Neutrophil (primary cell): ENCODE results near the gene PLA2G3.
"Not testable (repeated sequence)": the region's sequence is repeated elsewhere in the genome, so short reads cannot be mapped to it uniquely, and the experiment has no call there.

Source experiments
- H3K27ac ChIP-seq: fragments of 200-600 bp; sonication (generic); 2 replicates; pipeline ENCODE4 v1.5.1; 2016; ENCODE audit warnings: mild to moderate bottlenecking, moderate library complexity
- H3K27me3 ChIP-seq: fragments of 200-600 bp; sonication (generic); 2 replicates; pipeline ENCODE4 v1.6.0; 2016; ENCODE audit warnings: mild to moderate bottlenecking
- H3K36me3 ChIP-seq: fragments of 200-600 bp; sonication (generic); 2 replicates; pipeline ENCODE4 v1.5.1; 2017
- H3K4me1 ChIP-seq, 2 experiments: fragments of 200-600 bp in 1 of 2; sonication (generic) in 1 of 2; 1 replicate in 1 of 2; 2 replicates in 1 of 2; pipeline versions ENCODE4 v1.5.1 to v1.6.1; 2013 to 2016; ENCODE audit warnings: low read depth in 1 of 2, low read length in 1 of 2, mild to moderate bottlenecking in 1 of 2, moderate library complexity in 1 of 2; ENCODE audit not compliant: control insufficient read depth in 1 of 2, insufficient read depth in 1 of 2
- H3K4me3 ChIP-seq, 2 experiments: fragments of 200-600 bp in 1 of 2; sonication (generic) in 1 of 2; 1 replicate in 1 of 2; 2 replicates in 1 of 2; pipeline ENCODE4 v1.5.1; 2013 to 2016; ENCODE audit warnings: low read depth in 1 of 2, low read length in 1 of 2, mild to moderate bottlenecking in 1 of 2, moderate library complexity in 1 of 2
- H3K9me3 ChIP-seq: fragments of 200-600 bp; sonication (generic); 2 replicates; pipeline ENCODE4 v1.5.1; 2016
- CTCF ChIP-seq: fragments of 200-600 bp; sonication (generic); IDR thresholded peaks from 2 replicates; pipeline ENCODE4 v1.5.1; 2016; ENCODE audit warnings: antibody characterized with exemption

Gene PLA2G3

GRCh38 chr22:31099841-31100761, 40.2 kb downstream of the PLA2G3 start:
- Histone ChIP-seq H3K27me3 (no peaks in the 10 kb centered on the region), H3K4me1 (no peaks in the 10 kb centered on the region), H3K4me3 (no peak overlapping the region), H3K27ac (no peak overlapping the region), H3K36me3 (peaks cover 44% of the 10 kb centered on the region), H3K9me3 (no peaks in the 10 kb centered on the region)
- no peak for TF ChIP-seq CTCF

GRCh38 chr22:31099386-31099785, 40.9 kb downstream of the PLA2G3 start:
- TF ChIP-seq CTCF = no peak
- no peaks in the 10 kb centered on the region for H3K9me3 ChIP-seq
- H3K36me3 ChIP-seq = peaks cover 49% of the 10 kb centered on the region
- H3K27me3 ChIP-seq = no peaks in the 10 kb centered on the region
- no peak overlapping the region for H3K27ac ChIP-seq
- H3K4me3 ChIP-seq = no peak overlapping the region
- H3K4me1 ChIP-seq = no peaks in the 10 kb centered on the region

GRCh38 chr22:31098632-31099110, 41.6 kb downstream of the PLA2G3 start:
- no peak overlapping the region for H3K4me3 ChIP-seq
- no peak for TF ChIP-seq CTCF
- no peaks in the 10 kb centered on the region for H3K9me3 ChIP-seq
- no peaks in the 10 kb centered on the region for H3K4me1 ChIP-seq
- peaks cover 49% of the 10 kb centered on the region for H3K36me3 ChIP-seq
- no peaks in the 10 kb centered on the region for H3K27me3 ChIP-seq
- no peak overlapping the region for H3K27ac ChIP-seq

- Histone ChIP-seq H3K27ac (no peak overlapping the region), H3K9me3 (no peaks in the 10 kb centered on the region), H3K36me3 (peaks cover 53% of the 10 kb centered on the region), H3K27me3 (no peaks in the 10 kb centered on the region), H3K4me1 (no peaks in the 10 kb centered on the region), H3K4me3 (no peak overlapping the region)
- TF ChIP-seq CTCF = no peak
Observed at GRCh38 chr22:31097941-31098631, 42.2 kb downstream of the PLA2G3 start.

- not testable (repeated sequence) for H3K27me3 ChIP-seq, H3K4me3 ChIP-seq, H3K9me3 ChIP-seq, H3K4me1 ChIP-seq, H3K27ac ChIP-seq
- H3K36me3 ChIP-seq = peaks cover 53% of the 10 kb centered on the region
Observed at GRCh38 chr22:31097539-31097938, 42.8 kb downstream of the PLA2G3 start.
